Measurements from ENCODE around the gene CACNG7. TPM values are rescaled to one million over a fixed set of nuclear protein-coding genes. Genes with fewer than 3 reads are reported as not detected.
A peak's percentile ranks its signal among the peaks of the same experiment; 100 is the strongest.

Gene CACNG7
- total RNA-seq, 2 experiments from 2014 or later = not detected

DNA sequence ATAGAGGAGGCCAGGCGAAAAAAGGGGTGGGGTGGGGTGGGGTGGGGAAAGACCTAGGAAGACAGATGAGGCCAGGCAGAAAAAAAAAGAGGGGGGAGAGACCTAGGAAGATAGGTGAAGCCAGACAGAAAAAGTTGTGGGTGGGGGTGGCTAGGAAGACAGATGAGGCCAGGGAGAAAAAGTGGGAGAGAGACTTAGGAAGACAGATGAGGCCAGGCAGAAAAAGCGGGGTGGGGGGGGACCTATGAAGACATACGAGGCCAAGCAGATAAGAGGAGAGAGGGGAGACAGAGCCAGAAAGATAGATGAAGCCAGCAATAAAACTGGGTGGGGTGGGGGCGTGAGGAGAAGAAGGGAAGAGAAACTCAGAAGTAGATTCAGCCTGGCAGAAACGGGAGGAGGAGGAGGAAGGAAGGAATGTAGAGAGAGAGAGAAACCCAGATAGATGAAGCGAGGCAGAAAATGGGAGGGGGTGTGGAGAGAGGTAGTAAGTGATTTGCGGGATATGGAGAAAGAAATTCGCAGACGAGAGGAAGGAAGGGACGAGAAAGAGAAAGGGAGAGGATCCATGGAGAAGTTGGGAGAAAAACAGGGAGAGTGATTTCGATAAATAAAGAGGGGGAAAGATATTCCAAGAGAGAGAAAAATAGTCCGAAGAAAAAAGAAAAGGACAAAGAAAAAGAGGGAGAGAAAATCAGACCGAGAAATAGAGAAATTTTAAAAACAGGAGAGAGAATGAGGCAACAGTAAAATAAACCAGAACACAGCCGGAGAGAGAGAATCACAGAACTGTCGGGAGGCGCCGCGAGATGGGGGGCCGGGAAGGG, 70.1 kb downstream of the CACNG7 start:
- ATAC-seq (no peak), DNase-seq (no peak)
- H3K4me3 Mint-ChIP-seq = peak overlapping the region; percentile 11
- H3K9me3 Mint-ChIP-seq = no peaks in the 10 kb centered on the region
- ChIA-PET POLR2A (no interaction called here), CTCF (no interaction called here)
- TF ChIP-seq, protein P1, sequence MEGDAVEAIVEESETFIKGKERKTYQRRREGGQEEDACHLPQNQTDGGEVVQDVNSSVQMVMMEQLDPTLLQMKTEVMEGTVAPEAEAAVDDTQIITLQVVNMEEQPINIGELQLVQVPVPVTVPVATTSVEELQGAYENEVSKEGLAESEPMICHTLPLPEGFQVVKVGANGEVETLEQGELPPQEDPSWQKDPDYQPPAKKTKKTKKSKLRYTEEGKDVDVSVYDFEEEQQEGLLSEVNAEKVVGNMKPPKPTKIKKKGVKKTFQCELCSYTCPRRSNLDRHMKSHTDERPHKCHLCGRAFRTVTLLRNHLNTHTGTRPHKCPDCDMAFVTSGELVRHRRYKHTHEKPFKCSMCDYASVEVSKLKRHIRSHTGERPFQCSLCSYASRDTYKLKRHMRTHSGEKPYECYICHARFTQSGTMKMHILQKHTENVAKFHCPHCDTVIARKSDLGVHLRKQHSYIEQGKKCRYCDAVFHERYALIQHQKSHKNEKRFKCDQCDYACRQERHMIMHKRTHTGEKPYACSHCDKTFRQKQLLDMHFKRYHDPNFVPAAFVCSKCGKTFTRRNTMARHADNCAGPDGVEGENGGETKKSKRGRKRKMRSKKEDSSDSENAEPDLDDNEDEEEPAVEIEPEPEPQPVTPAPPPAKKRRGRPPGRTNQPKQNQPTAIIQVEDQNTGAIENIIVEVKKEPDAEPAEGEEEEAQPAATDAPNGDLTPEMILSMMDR (IDR thresholded peaks at IDR 0.05) = no peak
- intact Hi-C loops (cut with micrococcal nuclease) = no loop called here
- no peak overlapping the region for H3K27ac Mint-ChIP-seq
- H3K27me3 Mint-ChIP-seq = peaks cover 50% of the 10 kb centered on the region
- H3K4me1 Mint-ChIP-seq (ENCODE audit: low read depth) = peaks cover 13% of the 10 kb centered on the region
- peaks cover 1% of the 10 kb centered on the region for H3K36me3 Mint-ChIP-seq (ENCODE audit: low read depth)

DNA sequence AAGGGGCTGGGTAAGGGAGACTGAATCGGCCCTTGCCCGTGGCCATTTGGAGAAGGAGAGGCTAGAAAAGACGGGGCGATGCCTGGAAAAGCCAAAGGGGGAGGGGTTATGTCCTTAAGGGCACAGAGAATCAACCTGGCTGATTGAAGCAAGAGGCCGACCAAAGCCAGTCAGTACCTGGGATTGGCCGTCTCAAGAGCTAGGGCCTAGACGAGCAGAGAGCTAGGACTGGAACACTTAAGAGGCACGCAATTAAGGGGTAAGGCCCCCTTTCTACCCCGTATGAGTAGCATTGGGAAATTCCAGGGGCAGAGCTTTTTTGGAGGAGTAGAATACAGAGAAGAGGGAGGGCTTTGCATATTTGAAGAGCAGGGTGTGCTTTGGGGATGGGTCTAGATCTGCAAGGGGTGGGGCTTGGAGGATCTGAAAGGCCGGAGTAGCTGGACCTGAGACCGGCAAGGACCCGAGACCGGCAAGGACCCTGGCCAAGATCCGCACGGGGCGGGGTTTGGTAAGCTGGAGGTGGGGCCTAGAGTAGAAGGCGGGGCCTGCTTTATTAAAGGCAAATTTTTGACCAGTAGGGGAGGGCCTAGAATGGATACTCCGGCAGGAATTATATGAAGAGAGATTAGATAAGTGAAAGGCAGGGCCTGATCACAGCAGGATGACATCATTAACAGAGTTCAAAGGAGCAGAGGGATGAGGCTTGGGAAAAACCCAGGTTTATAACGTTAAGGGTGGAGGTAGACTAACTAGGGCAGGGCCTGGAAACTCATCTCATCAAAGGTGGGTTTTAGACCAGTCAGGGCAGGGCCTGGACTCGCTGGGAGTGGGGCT, 71.7 kb downstream of the CACNG7 start:
- intact Hi-C loops (cut with micrococcal nuclease) = no loop called here
- ChIA-PET CTCF (no interaction called here), POLR2A (no interaction called here)
- H3K36me3 Mint-ChIP-seq (ENCODE audit: low read depth) = peaks cover 1% of the 10 kb centered on the region
- DNase-seq (no peak), ATAC-seq (peak; percentile 16)
- peaks cover 13% of the 10 kb centered on the region for H3K4me1 Mint-ChIP-seq (ENCODE audit: low read depth)
- peaks cover 49% of the 10 kb centered on the region for H3K27me3 Mint-ChIP-seq
- TF ChIP-seq, protein P1 (IDR thresholded peaks at IDR 0.05) = no peak
- H3K27ac Mint-ChIP-seq = no peak overlapping the region
- peak overlapping the region; percentile 11 for H3K4me3 Mint-ChIP-seq
- no peaks in the 10 kb centered on the region for H3K9me3 Mint-ChIP-seq

DNA sequence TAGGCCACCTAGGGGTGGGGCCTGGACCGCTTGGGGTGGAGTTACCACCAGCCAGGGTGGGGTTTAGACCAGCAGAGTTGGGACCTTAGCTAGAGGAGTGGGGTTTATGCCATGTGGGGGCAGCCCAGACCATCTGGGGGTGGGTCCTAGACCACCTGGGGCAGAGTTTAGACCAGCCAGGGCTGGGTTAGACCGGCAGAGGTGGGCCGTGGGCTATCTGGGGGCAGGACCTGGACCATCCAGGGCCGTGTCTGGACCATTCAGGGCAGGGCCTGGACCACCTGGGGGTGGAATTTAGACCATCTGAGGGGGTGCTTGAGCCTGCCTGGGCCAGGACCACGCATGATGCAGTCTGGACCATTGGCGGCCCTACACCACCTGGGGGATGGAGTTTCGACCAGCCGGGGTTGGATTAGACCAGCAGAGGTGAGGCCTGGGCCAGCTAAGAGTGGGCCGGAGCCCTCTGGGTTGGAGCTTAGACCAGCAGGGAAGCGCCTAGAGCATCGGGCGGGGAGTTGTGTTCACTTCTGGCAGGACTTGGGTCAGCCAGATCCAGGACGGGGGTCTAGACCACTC, 72.4 kb downstream of the CACNG7 start:
- no peak for ATAC-seq
- ChIA-PET CTCF (no interaction called here), POLR2A (no interaction called here)
- Mint-ChIP-seq H3K9me3 (no peaks in the 10 kb centered on the region), H3K4me1 (ENCODE audit: low read depth) (peaks cover 13% of the 10 kb centered on the region), H3K4me3 (peak overlapping the region; percentile 2), H3K27me3 (peaks cover 45% of the 10 kb centered on the region), H3K36me3 (ENCODE audit: low read depth) (peaks cover 1% of the 10 kb centered on the region), H3K27ac (no peak overlapping the region)
- no peak for DNase-seq
- TF ChIP-seq, protein P1 (IDR thresholded peaks at IDR 0.05) = no peak
- intact Hi-C loops (cut with micrococcal nuclease) = no loop called here

DNA sequence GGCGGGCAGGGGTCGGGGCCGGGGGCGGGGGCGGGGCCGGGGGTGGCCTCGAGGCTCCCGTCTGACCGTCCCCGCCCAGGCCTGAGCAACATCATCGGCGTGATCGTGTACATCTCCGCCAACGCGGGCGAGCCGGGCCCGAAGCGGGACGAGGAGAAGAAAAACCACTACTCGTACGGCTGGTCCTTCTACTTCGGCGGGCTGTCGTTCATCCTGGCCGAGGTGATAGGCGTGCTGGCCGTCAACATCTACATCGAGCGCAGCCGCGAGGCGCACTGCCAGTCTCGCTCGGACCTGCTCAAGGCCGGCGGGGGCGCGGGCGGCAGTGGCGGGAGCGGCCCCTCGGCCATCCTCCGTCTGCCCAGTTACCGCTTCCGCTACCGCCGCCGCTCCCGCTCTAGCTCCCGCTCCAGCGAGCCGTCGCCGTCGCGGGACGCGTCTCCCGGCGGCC, 72.9 kb downstream of the CACNG7 start:
- TF ChIP-seq, protein P1 (IDR thresholded peaks at IDR 0.05) = no peak
- H3K9me3 Mint-ChIP-seq = no peaks in the 10 kb centered on the region

More for the DNA sequence above, 72.9 kb downstream of the CACNG7 start:
- Mint-ChIP-seq H3K27me3 (peaks cover 41% of the 10 kb centered on the region), H3K36me3 (ENCODE audit: low read depth) (peaks cover 1% of the 10 kb centered on the region), H3K27ac (no peak overlapping the region), H3K4me3 (no peak overlapping the region), H3K4me1 (ENCODE audit: low read depth) (peaks cover 13% of the 10 kb centered on the region)
- intact Hi-C loops (cut with micrococcal nuclease) = no loop called here
- ATAC-seq (no peak), DNase-seq (no peak)
- ChIA-PET POLR2A (no interaction called here), CTCF (no interaction called here)

Measured in activated CD8-positive, alpha-beta T cell treated with anti-CD3 and anti-CD28 coated beads for 36 hours (primary cell).